Nephron progenitor cell (in vitro differentiated cells): ENCODE data around the gene NFKB1.

Experiments
- DNase-seq: peaks from one replicate; pipeline ENCODE4 v3.0.0; 2021
- H3K27ac Mint-ChIP-seq: 2 replicates; pipeline ENCODE4 v1.8.0; 2021; ENCODE audit warnings: mild to moderate bottlenecking, moderate library complexity, mixed read lengths
- H3K27me3 Mint-ChIP-seq: 2 replicates; pipeline ENCODE4 v1.8.0; 2021; ENCODE audit warnings: mild to moderate bottlenecking, low read depth, mixed read lengths; ENCODE audit not compliant: poor library complexity
- H3K36me3 Mint-ChIP-seq: 2 replicates; pipeline ENCODE4 v1.8.0; 2021; ENCODE audit warnings: low read depth, mixed read lengths
- H3K4me1 Mint-ChIP-seq: 2 replicates; pipeline ENCODE4 v1.8.0; 2021; ENCODE audit warnings: mixed read lengths
- H3K4me3 Mint-ChIP-seq: 2 replicates; pipeline ENCODE4 v1.8.0; 2021; ENCODE audit warnings: mild to moderate bottlenecking, moderate library complexity, mixed read lengths
- H3K9me3 Mint-ChIP-seq: 2 replicates; pipeline ENCODE4 v1.8.0; 2021; ENCODE audit warnings: mild to moderate bottlenecking, moderate library complexity, mixed read lengths
- CTCF ChIP-seq: fragments of 200-600 bp; sonication (generic); IDR thresholded peaks from 2 replicates; pipeline ENCODE4 v1.5.0; 2021; ENCODE audit warnings: antibody characterized with exemption

Gene NFKB1

GRCh38 chr4:102511830-102512605 lies 10.9 kb downstream of the NFKB1 start:
- H3K4me3 Mint-ChIP-seq, result no peak overlapping the region
- DNase-seq, result no peak
- no peak for TF ChIP-seq CTCF
- H3K9me3 Mint-ChIP-seq, result peaks cover 24% of the 10 kb centered on the region
- H3K36me3 Mint-ChIP-seq, result peaks cover 21% of the 10 kb centered on the region
- H3K27me3 Mint-ChIP-seq, result no peaks in the 10 kb centered on the region
- no peak overlapping the region for H3K27ac Mint-ChIP-seq
- H3K4me1 Mint-ChIP-seq, result no peaks in the 10 kb centered on the region

GRCh38 chr4:102514298-102514964 lies 13.3 kb downstream of the NFKB1 start:
- no peak for DNase-seq
- Mint-ChIP-seq H3K36me3 (peaks cover 21% of the 10 kb centered on the region), H3K9me3 (peaks cover 26% of the 10 kb centered on the region), H3K27ac (no peak overlapping the region), H3K4me1 (no peaks in the 10 kb centered on the region), H3K4me3 (no peak overlapping the region), H3K27me3 (no peaks in the 10 kb centered on the region)
- no peak for TF ChIP-seq CTCF

- no peak overlapping the region for H3K27ac Mint-ChIP-seq
- no peak for TF ChIP-seq CTCF
- H3K4me3 Mint-ChIP-seq, result no peak overlapping the region
- H3K36me3 Mint-ChIP-seq, result peaks cover 21% of the 10 kb centered on the region
- H3K4me1 Mint-ChIP-seq, result no peaks in the 10 kb centered on the region
- peaks cover 26% of the 10 kb centered on the region for H3K9me3 Mint-ChIP-seq
- H3K27me3 Mint-ChIP-seq, result no peaks in the 10 kb centered on the region
- DNase-seq, result no peak
These were observed 16.6 kb downstream of the NFKB1 start for GRCh38 chr4:102517753-102518152.

- H3K4me1 Mint-ChIP-seq, result peaks cover 8% of the 10 kb centered on the region
- no peak overlapping the region for H3K27ac Mint-ChIP-seq
- no peak for TF ChIP-seq CTCF
These were observed 17.6 kb downstream of the NFKB1 start for GRCh38 chr4:102518703-102519131.

GRCh38 chr4:102519925-102520324 lies 18.8 kb downstream of the NFKB1 start:
- Mint-ChIP-seq H3K9me3 (peaks cover 20% of the 10 kb centered on the region), H3K4me1 (peaks cover 8% of the 10 kb centered on the region), H3K27me3 (peaks cover 3% of the 10 kb centered on the region), H3K36me3 (peaks cover 15% of the 10 kb centered on the region), H3K27ac (no peak overlapping the region), H3K4me3 (no peak overlapping the region)
- DNase-seq, result no peak
- no peak for TF ChIP-seq CTCF

More at GRCh38 chr4:102518703-102519131, 17.6 kb downstream of the NFKB1 start:
- H3K4me3 Mint-ChIP-seq, result no peak overlapping the region
- H3K9me3 Mint-ChIP-seq, result peaks cover 26% of the 10 kb centered on the region
- H3K27me3 Mint-ChIP-seq, result peaks cover 3% of the 10 kb centered on the region
- no peak for DNase-seq
- peaks cover 21% of the 10 kb centered on the region for H3K36me3 Mint-ChIP-seq
